Measurements from ENCODE around the gene B4GALT3.
"Not testable (repeated sequence)": the region's sequence is repeated elsewhere in the genome, so short reads cannot be mapped to it uniquely, and the experiment has no call there.

B4GALT3 gene
- total RNA-seq, result 55.1 to 73.9 (median 60.5) reads per million in 4 donors

GRCh38 chr1:161177112-161177935 lies at the start of gene B4GALT3:
Gene B4GALT3 (minus strand): TSS chr1:161177507. CDS start chr1:161176060, 1,447 bp downstream.
- DNase-seq, result peak; percentile 80 to 90 (median 87)

GRCh38 chr1:161226759-161227158 lies 49.5 kb upstream of the B4GALT3 start:
- DNase-seq, result no peak

- no peak for DNase-seq
Observed at GRCh38 chr1:161226320-161226711, 49.0 kb upstream of the B4GALT3 start.

- peak; percentile 80 to 99 (median 85) for DNase-seq
Observed at GRCh38 chr1:161225534-161226319, 48.4 kb upstream of the B4GALT3 start, which contains the start of gene TOMM40L. Gene TOMM40L (plus strand): TSS chr1:161226060. CDS start chr1:161226490, 430 bp downstream.

GRCh38 chr1:161225178-161225533 lies 47.8 kb upstream of the B4GALT3 start:
- DNase-seq, result no peak

GRCh38 chr1:161224695-161225087 lies 47.4 kb upstream of the B4GALT3 start:
- DNase-seq, result not testable (repeated sequence)

GRCh38 chr1:161223805-161224694 lies 46.7 kb upstream of the B4GALT3 start:
- DNase-seq, result no peak

- no peak for DNase-seq
Observed at GRCh38 chr1:161222175-161223019, 45.1 kb upstream of the B4GALT3 start.

GRCh38 chr1:161220002-161220401 lies 42.7 kb upstream of the B4GALT3 start:
- DNase-seq, result no peak

- no peak for DNase-seq
Observed at GRCh38 chr1:161219078-161219892, 42.0 kb upstream of the B4GALT3 start.

GRCh38 chr1:161218301-161219077 lies 41.2 kb upstream of the B4GALT3 start:
- no peak for DNase-seq

- DNase-seq, result no peak
Observed at GRCh38 chr1:161217831-161218230, 40.5 kb upstream of the B4GALT3 start.

- no peak for DNase-seq
Observed at GRCh38 chr1:161216945-161217712, 39.8 kb upstream of the B4GALT3 start.

- no peak for DNase-seq
Observed at GRCh38 chr1:161215076-161215475, 37.8 kb upstream of the B4GALT3 start, which contains the start of gene FCER1G. Gene FCER1G (plus strand): TSS chr1:161215295. CDS start chr1:161215322, 27 bp downstream.

- no peak for DNase-seq
Observed at GRCh38 chr1:161214369-161214768, 37.1 kb upstream of the B4GALT3 start.

- DNase-seq, result peak; percentile 35 to 70 (median 61)
Observed at GRCh38 chr1:161209790-161210409, 32.6 kb upstream of the B4GALT3 start.

- DNase-seq, result no peak
Observed at GRCh38 chr1:161207173-161207572, 29.9 kb upstream of the B4GALT3 start.

- DNase-seq, result no peak
Observed at GRCh38 chr1:161206411-161207140, 29.3 kb upstream of the B4GALT3 start.

Measured in T-helper 1 cell (primary cell).